HepG2 (cell line): Measurements from ENCODE around the gene OCSTAMP. TPM values are rescaled to one million over a fixed set of nuclear protein-coding genes. Genes with fewer than 3 reads are reported as not detected.

ENCODE experiments used
- AFF4 ChIP-seq: sonication (generic); formaldehyde crosslinking; IDR thresholded peaks from 2 replicates; pipeline ENCODE4 v1.4.0; 2020; ENCODE audit warnings: missing genetic modification reagents
- AHR ChIP-seq: IDR thresholded peaks from 2 replicates; pipeline ENCODE4 v1.6.1; 2018; ENCODE audit warnings: missing genetic modification reagents, missing compliant biosample characterization
- ARNT2 ChIP-seq: sonication (generic); formaldehyde crosslinking; IDR thresholded peaks from 2 replicates; pipeline ENCODE4 v1.8.0; 2022; ENCODE audit warnings: mild to moderate bottlenecking, low read depth, missing genetic modification reagents, moderate library complexity
- GFI1 ChIP-seq: sonication (generic); formaldehyde crosslinking; IDR thresholded peaks from 2 replicates; pipeline ENCODE4 v1.5.0; 2020; ENCODE audit warnings: missing genetic modification reagents, mild to moderate bottlenecking, borderline replicate concordance
- GPBP1L1 ChIP-seq: sonication (generic); formaldehyde crosslinking; IDR thresholded peaks from 2 replicates; pipeline ENCODE4 v1.5.0; 2020; ENCODE audit warnings: mild to moderate bottlenecking, missing genetic modification reagents
- HNRNPH1 ChIP-seq: fragments of 200-400 bp; formaldehyde crosslinking; optimal IDR thresholded peaks from 2 replicates; pipeline ENCODE3; 2017; ENCODE audit warnings: mild to moderate bottlenecking, low read depth, low read length
- NFATC3 ChIP-seq: sonication (generic); formaldehyde crosslinking; IDR thresholded peaks from 2 replicates; pipeline ENCODE4 v1.5.1; 2020; ENCODE audit warnings: mild to moderate bottlenecking, missing genetic modification reagents
- NFYB ChIP-seq: sonication (generic); formaldehyde crosslinking; IDR thresholded peaks from 2 replicates; pipeline ENCODE4 v1.4.0; 2020; ENCODE audit warnings: missing genetic modification reagents
- SMAD1 ChIP-seq: sonication (generic); formaldehyde crosslinking; IDR thresholded peaks from 2 replicates; pipeline ENCODE4 v1.4.0; 2020; ENCODE audit warnings: missing genetic modification reagents, low read depth, mild to moderate bottlenecking, borderline replicate concordance
- SNAPC4 ChIP-seq: sonication (generic); formaldehyde crosslinking; IDR thresholded peaks from 2 replicates; pipeline ENCODE4 v1.4.0; 2020; ENCODE audit warnings: mild to moderate bottlenecking, missing genetic modification reagents
- SRF ChIP-seq: IDR thresholded peaks from 2 replicates; pipeline ENCODE4 v1.6.1; 2011; ENCODE audit warnings: mild to moderate bottlenecking, low read depth, low read length, moderate library complexity
- SRY ChIP-seq: sonication (generic); formaldehyde crosslinking; IDR thresholded peaks from 2 replicates; pipeline ENCODE4 v1.8.0; 2022; ENCODE audit warnings: mild to moderate bottlenecking, missing genetic modification reagents
- YEATS2 ChIP-seq: sonication (generic); formaldehyde crosslinking; IDR thresholded peaks from 2 replicates; pipeline ENCODE4 v1.4.0; 2020; ENCODE audit warnings: missing genetic modification reagents, borderline replicate concordance
- ZNF329 ChIP-seq: sonication (generic); formaldehyde crosslinking; IDR thresholded peaks from 2 replicates; pipeline ENCODE4 v1.9.0; 2021; ENCODE audit warnings: low read depth, mild to moderate bottlenecking, missing genetic modification reagents
- ZNF530 ChIP-seq: sonication (generic); formaldehyde crosslinking; IDR thresholded peaks from 2 replicates; pipeline ENCODE4 v1.5.0; 2020; ENCODE audit warnings: low read depth, mild to moderate bottlenecking, missing genetic modification reagents
- ZNF562 ChIP-seq: sonication (generic); formaldehyde crosslinking; IDR thresholded peaks from 2 replicates; pipeline ENCODE4 v1.8.0; 2022; ENCODE audit warnings: missing genetic modification reagents, borderline replicate concordance
- ZNF597 ChIP-seq: sonication (generic); formaldehyde crosslinking; IDR thresholded peaks from 2 replicates; pipeline ENCODE4 v1.5.0; 2020; ENCODE audit warnings: missing genetic modification reagents
- ZNF678 ChIP-seq: sonication (generic); formaldehyde crosslinking; IDR thresholded peaks from 2 replicates; pipeline ENCODE4 v1.4.0; 2020; ENCODE audit warnings: mild to moderate bottlenecking, missing genetic modification reagents
- polyA plus RNA-seq, 8 experiments: library from polyadenylated mRNA; depleted of rRNA in 3 of 8; stranded (reverse) in 7 of 8; unstranded in 1 of 8; fragments of >200 nt; fragmentation: Illumina TruSeq in 4 of 8; extraction: Trizol in 4 of 8; gene quantifications; 2 replicates each; pipeline versions ENCODE4 v1.2.1 to v1.2.3, GENCODE V29; 2011 to 2016; ENCODE audit warnings: low read depth in 4 of 8, missing spikeins in 1 of 8, mixed read lengths in 1 of 8; ENCODE audit not compliant: insufficient read depth in 1 of 8
- total RNA-seq, 5 experiments: library from RNA; depleted of rRNA; stranded (reverse); fragments of >200 nt; fragmentation: Illumina TruSeq; extraction: Trizol; gene quantifications; 2 replicates each; pipeline ENCODE4 v1.2.3, GENCODE V29; 2016; ENCODE audit warnings: low read depth in 1 of 5

OCSTAMP gene
- total and polyA plus RNA-seq, 2 of the 13 experiments (the other 11 are each of a cell fraction or from before 2014, with no cell fraction given), result not detected

- TF ChIP-seq AFF4 (CRISPR knock-in tag) (no peak), NFATC3 (CRISPR knock-in tag) (0 out of 2 replicates have a peak, but pooled peaks have one; percentile 28), HNRNPH1 (peak; percentile 21), GPBP1L1 (CRISPR knock-in tag) (no peak), YEATS2 (CRISPR knock-in tag) (0 out of 2 replicates have a peak, but pooled peaks have one; percentile 61), ZNF597 (no peak), AHR (no peak; the same call in 1 of the 2 replicates), SNAPC4 (CRISPR knock-in tag) (no peak), NFYB (CRISPR knock-in tag) (peak; percentile 87), GFI1 (CRISPR knock-in tag) (0 out of 2 replicates have a peak, but pooled peaks have one; percentile 47), SRY (CRISPR knock-in tag) (0 out of 2 replicates have a peak, but pooled peaks have one; percentile 70), ZNF329 (CRISPR knock-in tag) (no peak), ZNF678 (no peak), ARNT2 (CRISPR knock-in tag) (peak; percentile 69; the same call in 1 of the 2 replicates), SMAD1 (CRISPR knock-in tag) (no peak; the same call in 1 of the 2 replicates), ZNF562 (CRISPR knock-in tag) (no peak), SRF (no peak), ZNF530 (CRISPR knock-in tag) (no peak)
These were observed 12.1 kb upstream of the OCSTAMP start (continued) for GRCh38 chr20:46562373-46563169.
